GM12864 (cell line): ENCODE measurements around the gene CD99L2.

Experiments used
- DNase-seq: peaks from one replicate; pipeline ENCODE4 v3.0.0-alpha.2; 2011; ENCODE audit warnings: low read depth
- H3K4me3 ChIP-seq: 2 replicates; pipeline ENCODE4 v1.5.1; 2011; ENCODE audit warnings: mild to moderate bottlenecking, low read depth, low read length, control low read depth
- TF ChIP-seq, protein P1 (sequence below): IDR thresholded peaks from 2 replicates; pipeline ENCODE4 v1.5.1; 2011; ENCODE audit warnings: low read depth, mild to moderate bottlenecking, moderate library complexity, low read length, control low read depth, inconsistent platforms; ENCODE audit errors: missing control alignments

The CD99L2 gene

DNA sequence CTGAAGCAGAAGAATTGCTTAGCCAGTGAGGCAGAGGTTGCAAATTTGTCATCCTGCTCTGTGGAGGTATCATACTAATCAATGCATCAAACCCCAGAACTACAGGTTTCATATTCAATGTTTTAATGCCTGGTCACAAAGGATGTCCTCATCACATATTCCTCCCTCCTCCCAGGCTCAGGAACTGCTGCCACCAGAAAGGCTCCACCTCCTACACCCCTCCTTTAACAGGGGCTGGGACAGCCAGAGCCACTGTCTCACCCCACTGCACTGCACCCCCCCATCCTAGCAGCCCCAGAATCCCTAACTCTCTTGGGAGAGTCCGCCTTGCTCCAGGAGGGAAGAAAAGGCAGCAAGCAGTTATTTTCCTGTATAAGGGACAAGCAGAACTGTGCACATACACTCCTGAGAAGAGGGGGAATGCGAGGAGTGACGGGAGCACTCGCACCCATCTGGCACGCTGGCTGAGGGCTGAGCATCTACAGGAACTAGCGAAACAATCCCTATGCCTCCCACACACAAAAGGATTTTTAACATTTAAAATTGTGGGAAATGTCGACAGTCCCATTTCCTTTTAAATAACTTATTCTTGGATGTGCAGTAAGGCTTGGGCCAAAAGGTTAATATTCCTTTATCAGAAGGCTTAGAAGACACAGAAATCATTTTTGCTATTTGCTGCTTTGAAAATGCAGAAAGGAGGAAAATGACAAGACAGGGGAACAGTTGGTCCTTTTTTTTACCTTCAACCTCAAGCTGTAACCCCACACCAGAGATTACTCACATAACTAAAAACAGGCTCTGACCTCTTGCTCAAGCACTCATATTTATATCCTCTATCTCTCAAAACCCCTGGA lies 27.8 kb downstream of the CD99L2 start:
- no peak for DNase-seq
- no peak overlapping the region for H3K4me3 ChIP-seq
- TF ChIP-seq, protein P1, sequence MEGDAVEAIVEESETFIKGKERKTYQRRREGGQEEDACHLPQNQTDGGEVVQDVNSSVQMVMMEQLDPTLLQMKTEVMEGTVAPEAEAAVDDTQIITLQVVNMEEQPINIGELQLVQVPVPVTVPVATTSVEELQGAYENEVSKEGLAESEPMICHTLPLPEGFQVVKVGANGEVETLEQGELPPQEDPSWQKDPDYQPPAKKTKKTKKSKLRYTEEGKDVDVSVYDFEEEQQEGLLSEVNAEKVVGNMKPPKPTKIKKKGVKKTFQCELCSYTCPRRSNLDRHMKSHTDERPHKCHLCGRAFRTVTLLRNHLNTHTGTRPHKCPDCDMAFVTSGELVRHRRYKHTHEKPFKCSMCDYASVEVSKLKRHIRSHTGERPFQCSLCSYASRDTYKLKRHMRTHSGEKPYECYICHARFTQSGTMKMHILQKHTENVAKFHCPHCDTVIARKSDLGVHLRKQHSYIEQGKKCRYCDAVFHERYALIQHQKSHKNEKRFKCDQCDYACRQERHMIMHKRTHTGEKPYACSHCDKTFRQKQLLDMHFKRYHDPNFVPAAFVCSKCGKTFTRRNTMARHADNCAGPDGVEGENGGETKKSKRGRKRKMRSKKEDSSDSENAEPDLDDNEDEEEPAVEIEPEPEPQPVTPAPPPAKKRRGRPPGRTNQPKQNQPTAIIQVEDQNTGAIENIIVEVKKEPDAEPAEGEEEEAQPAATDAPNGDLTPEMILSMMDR, result no peak

DNA sequence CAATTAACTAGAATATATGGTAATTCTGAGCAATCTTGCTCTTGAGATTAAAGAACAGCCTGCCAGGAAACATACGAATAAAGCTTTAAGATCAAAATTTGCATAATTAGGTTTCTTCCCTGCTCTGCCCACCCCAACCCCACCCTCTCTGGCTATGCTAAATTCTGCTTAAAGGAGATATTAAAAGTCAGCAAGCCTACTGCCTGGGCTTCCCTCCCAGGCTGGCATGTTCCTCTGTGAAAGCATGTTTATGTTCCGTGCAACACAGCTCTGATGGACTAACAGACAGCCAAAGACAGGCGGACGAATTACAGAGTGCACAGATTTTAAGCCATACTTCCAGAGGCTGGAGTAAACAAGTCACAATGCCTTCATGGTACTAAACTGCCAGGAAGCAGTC lies 28.4 kb downstream of the CD99L2 start:
- TF ChIP-seq, protein P1, result no peak

DNA sequence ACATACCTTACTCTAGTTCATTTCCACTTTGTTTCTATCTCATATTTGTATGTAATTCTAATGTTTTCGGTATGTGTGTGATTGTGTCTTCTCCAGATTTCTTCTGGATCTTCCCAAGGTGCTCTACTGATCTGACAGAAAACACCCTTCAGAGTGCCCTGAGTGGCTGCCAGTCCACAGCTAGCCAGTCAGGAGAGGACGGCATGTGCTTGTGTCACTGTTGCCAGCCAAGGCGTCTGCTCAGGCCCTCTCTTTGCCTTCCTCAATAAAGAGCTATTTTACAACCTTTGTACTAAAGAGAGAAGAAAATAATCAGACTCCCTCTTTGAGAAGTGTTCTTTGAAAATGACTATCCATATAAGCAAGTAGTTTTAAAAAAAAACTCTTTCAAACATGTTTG lies 29.0 kb downstream of the CD99L2 start:
- H3K4me3 ChIP-seq, result no peak overlapping the region
- TF ChIP-seq, protein P1, result no peak
- DNase-seq, result no peak

More for the DNA sequence above, 28.4 kb downstream of the CD99L2 start:
- no peak overlapping the region for H3K4me3 ChIP-seq
- no peak for DNase-seq

DNA sequence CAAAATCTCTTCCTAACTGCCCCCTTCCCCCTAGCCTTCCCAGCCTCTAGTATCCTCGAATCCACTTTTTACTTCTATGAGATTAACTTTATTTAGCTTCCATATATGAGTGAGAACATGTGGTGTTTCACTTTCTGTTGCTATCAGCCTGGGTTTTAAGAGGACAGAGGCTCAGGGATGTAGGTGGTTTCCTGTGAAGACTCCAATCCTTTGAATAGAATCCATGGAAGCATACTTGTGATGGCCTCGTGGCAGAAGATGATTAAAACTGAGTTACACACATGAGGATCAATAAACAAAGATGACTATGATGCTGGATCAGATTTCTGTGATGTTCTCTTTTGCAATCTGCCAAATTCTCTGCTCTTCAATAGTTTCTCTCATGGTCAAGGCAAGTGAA lies 29.8 kb downstream of the CD99L2 start:
- TF ChIP-seq, protein P1, result no peak
- DNase-seq, result no peak
- no peak overlapping the region for H3K4me3 ChIP-seq

DNA sequence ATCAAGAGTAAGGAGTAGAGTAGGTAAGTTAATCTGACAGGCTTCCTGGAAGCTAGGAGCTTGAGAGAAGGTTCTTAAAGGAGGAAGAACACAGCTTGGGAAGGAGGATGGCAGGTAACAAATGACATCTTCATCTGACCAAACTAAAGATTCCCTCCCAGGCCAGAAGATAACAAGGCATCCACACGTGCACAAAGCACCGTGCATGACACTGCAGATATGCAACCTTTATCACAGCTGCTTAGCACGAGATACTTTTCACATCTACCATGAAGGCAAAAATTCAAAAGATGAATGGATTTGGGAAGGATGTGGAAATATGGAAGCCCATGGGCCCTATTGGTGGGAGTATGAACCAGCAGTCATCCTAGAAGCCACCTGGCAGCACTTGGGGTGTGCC lies 34.3 kb downstream of the CD99L2 start:
- TF ChIP-seq, protein P1, result no peak
- DNase-seq, result no peak
- no peak overlapping the region for H3K4me3 ChIP-seq

DNA sequence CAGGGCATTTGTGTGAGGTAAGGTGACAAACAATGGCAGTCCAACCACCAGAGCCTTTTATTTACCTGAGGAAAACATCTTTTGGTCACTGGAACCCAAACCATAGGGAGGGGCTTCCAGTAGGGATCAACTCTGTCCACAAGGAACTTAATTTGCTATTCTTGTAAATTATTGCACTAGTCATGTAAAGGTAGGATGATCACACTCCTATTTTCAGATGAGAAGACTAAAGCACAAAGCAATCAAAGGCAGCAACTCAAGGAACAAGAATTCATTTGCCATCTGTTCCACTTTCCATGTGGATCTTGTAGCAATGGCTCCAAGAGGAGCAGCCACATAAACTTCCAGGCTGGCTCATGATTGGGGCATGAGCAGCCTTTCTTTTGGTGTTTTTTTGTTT lies 35.3 kb downstream of the CD99L2 start:
- H3K4me3 ChIP-seq, result no peak overlapping the region
- no peak for DNase-seq
- TF ChIP-seq, protein P1, result no peak

DNA sequence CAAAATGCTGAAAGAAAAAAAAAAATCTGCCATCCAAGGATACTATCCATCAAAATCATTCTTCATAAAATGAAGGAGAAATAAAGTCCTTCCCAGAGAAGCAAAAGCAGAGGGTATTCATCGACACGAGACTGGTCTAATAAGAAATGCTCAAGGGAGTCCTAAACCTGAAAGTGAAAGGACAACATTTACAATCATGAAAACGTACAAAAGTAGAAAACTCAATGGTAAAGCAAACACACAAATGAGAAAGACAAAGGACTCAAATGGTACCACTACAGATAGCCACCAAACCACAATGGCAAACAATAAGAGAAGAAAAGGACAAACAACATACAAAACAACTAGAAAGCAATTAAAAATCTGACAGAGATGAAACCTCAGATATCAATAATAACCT lies 41.0 kb downstream of the CD99L2 start:
- TF ChIP-seq, protein P1, result no peak
- no peak overlapping the region for H3K4me3 ChIP-seq
- DNase-seq, result no peak
